GM15510 (cell line): ENCODE data around the gene DTNBP1.

Experiments
- POLR2A ChIP-seq: IDR thresholded peaks from 3 replicates; pipeline ENCODE4 v1.6.1; 2011; ENCODE audit warnings: borderline replicate concordance; ENCODE audit not compliant: insufficient read length; ENCODE audit errors: extremely low read depth

Gene DTNBP1

GRCh38 chr6:15550546-15551123 lies 112.2 kb downstream of the DTNBP1 start:
- no peak for TF ChIP-seq POLR2A

- no peak for TF ChIP-seq POLR2A
Measured at GRCh38 chr6:15549371-15549770, 113.5 kb downstream of the DTNBP1 start.

GRCh38 chr6:15547400-15547799 lies 115.4 kb downstream of the DTNBP1 start:
- TF ChIP-seq POLR2A = no peak

GRCh38 chr6:15546591-15546990 lies 116.2 kb downstream of the DTNBP1 start:
- no peak for TF ChIP-seq POLR2A

GRCh38 chr6:15544321-15544900 lies 118.4 kb downstream of the DTNBP1 start:
- TF ChIP-seq POLR2A = no peak

- no peak for TF ChIP-seq POLR2A
Measured at GRCh38 chr6:15539722-15540270, 123.0 kb downstream of the DTNBP1 start.

- no peak for TF ChIP-seq POLR2A
Measured at GRCh38 chr6:15538766-15539495, 123.9 kb downstream of the DTNBP1 start.

GRCh38 chr6:15538106-15538505 lies 124.7 kb downstream of the DTNBP1 start:
- no peak for TF ChIP-seq POLR2A

GRCh38 chr6:15536198-15536955 lies 126.5 kb downstream of the DTNBP1 start:
- no peak for TF ChIP-seq POLR2A

- TF ChIP-seq POLR2A = no peak
Measured at GRCh38 chr6:15535495-15536197, 127.2 kb downstream of the DTNBP1 start.

GRCh38 chr6:15534974-15535373 lies 127.9 kb downstream of the DTNBP1 start:
- no peak for TF ChIP-seq POLR2A

GRCh38 chr6:15533379-15534026 lies 129.3 kb downstream of the DTNBP1 start:
- TF ChIP-seq POLR2A = no peak

- TF ChIP-seq POLR2A = no peak
Measured at GRCh38 chr6:15531973-15532372, 130.9 kb downstream of the DTNBP1 start.

- TF ChIP-seq POLR2A = no peak
Measured at GRCh38 chr6:15530411-15530810, 132.4 kb downstream of the DTNBP1 start.
